ENCODE data around the gene GNMT. TPM values are rescaled to one million over a fixed set of nuclear protein-coding genes. Genes with fewer than 3 reads are reported as not detected.

Gene GNMT
- polyA plus RNA-seq, 3 donors = 0.17 to 7.8 (median 0.31) TPM

DNA sequence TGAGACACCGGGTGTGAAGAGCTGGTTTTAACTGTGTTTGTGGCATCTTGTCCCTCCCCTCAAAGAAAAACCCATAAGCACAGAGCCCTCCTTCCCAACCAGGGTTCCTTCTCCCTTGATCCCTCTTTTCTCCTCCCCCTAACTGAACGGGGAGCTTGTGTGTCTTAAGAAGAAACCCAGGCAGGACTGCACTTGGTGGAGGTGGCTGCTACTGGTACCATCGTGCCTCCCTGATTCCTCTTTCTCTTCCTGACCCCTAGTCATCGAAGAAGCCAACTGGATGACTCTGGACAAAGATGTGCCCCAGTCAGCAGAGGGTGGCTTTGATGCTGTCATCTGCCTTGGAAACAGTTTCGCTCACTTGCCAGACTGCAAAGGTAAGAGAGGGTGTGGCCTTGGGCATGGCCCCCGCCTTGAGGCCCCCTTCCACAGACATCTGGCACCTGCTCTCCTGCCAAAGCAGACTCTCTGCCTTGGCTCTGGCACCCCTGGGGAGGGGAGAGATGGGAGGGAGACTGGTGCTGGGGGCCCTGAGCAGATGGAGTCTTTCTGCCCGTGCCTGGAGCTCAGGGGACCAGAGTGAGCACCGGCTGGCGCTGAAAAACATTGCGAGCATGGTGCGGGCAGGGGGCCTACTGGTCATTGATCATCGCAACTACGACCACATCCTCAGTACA lies 2.1 kb downstream of the GNMT start:
- Histone ChIP-seq H3K4me2 (replicated peaks; ENCODE audit: extremely low read depth, low read length, poor library complexity, severe bottlenecking) (no peak overlapping the region), H3K9ac (ENCODE audit: insufficient read depth, low read length, poor library complexity, severe bottlenecking) (no peak overlapping the region), H3K27me3 (ENCODE audit: control insufficient read depth in 2 of 2, insufficient read depth in 2 of 2, low read length in 2 of 2) (peaks cover 7 to 26% of the 10 kb centered on the region in 2 donors), H3K4me3 (replicated peaks in 1 of 3; ENCODE audit: low read depth in 2 of 3, low read length in 3 of 3) (no peak overlapping the region), H3K36me3 (replicated peaks in 1 of 2; ENCODE audit: control insufficient read depth in 1 of 2, insufficient read depth in 2 of 2, low read length in 2 of 2) (peaks cover 41 to 46% of the 10 kb centered on the region in 2 donors), H3K27ac (ENCODE audit: low read depth in 1 of 2, low read length in 2 of 2) (no peak overlapping the region), H3K9me3 (replicated peaks in 1 of 2; ENCODE audit: control insufficient read depth in 1 of 2, insufficient read depth in 1 of 2, low read length in 2 of 2) (peaks cover 0 to 4% of the 10 kb centered on the region in 2 donors), H4K20me1 (ENCODE audit: insufficient read depth, low read length) (no peaks in the 10 kb centered on the region), H3K4me1 (ENCODE audit: control insufficient read depth in 1 of 2, insufficient read depth in 2 of 2, low read length in 2 of 2) (peaks cover 12 to 15% of the 10 kb centered on the region in 2 donors), H2AFZ (ENCODE audit: insufficient read depth, low read depth, low read length, poor library complexity, severe bottlenecking) (no peak overlapping the region), H3K79me2 (ENCODE audit: insufficient read depth, low read length) (no peaks in the 10 kb centered on the region)
- no peak for DNase-seq
- Mint-ChIP-seq H3K9me3 (peaks cover 0 to 8% (median 0%) of the 10 kb centered on the region in 7 donors), H3K27ac (no peak overlapping the region), H3K4me3 (no peak overlapping the region), H3K27me3 (ENCODE audit: low read depth in 3 of 3) (peaks cover 29 to 31% (median 30%) of the 10 kb centered on the region in 3 donors), H3K4me1 (peaks cover 19% of the 10 kb centered on the region), H3K36me3 (peaks cover 49 to 65% of the 10 kb centered on the region in 2 donors)
- TF ChIP-seq, protein P1, sequence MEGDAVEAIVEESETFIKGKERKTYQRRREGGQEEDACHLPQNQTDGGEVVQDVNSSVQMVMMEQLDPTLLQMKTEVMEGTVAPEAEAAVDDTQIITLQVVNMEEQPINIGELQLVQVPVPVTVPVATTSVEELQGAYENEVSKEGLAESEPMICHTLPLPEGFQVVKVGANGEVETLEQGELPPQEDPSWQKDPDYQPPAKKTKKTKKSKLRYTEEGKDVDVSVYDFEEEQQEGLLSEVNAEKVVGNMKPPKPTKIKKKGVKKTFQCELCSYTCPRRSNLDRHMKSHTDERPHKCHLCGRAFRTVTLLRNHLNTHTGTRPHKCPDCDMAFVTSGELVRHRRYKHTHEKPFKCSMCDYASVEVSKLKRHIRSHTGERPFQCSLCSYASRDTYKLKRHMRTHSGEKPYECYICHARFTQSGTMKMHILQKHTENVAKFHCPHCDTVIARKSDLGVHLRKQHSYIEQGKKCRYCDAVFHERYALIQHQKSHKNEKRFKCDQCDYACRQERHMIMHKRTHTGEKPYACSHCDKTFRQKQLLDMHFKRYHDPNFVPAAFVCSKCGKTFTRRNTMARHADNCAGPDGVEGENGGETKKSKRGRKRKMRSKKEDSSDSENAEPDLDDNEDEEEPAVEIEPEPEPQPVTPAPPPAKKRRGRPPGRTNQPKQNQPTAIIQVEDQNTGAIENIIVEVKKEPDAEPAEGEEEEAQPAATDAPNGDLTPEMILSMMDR (IDR thresholded peaks at IDR 0.05) = no peak
- intact Hi-C loops (cut with micrococcal nuclease) = no loop called here
- WGBS (ENCODE audit: insufficient coverage) = 98% methylated on average over 7 of the region's 13 CpGs

DNA sequence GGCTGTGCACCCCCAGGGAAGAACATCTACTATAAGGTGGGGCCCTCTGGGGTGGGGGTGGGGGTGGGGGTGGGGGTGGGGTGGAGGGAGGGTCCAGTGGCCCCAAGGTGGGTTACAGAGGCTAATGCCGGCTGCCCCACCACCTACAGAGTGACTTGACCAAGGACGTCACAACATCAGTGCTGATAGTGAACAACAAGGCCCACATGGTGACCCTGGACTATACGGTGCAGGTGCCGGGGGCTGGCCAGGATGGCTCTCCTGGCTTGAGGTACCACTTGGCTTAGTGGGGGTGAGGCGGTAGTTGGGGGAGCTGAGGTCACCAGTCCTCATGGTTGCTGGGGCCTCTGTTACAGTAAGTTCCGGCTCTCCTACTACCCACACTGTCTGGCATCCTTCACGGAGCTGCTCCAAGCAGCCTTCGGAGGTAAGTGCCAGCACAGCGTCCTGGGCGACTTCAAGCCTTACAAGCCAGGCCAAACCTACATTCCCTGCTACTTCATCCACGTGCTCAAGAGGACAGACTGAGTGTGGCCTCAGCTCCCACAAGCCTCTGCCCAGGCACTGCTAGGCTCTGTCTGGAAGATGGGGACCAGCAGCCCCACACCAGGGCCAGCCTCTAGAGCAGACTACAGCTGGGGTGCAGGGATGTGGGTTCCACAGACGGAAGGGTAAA lies 2.8 kb downstream of the GNMT start:
- H3K4me3 Mint-ChIP-seq = no peak overlapping the region
- DNase-seq = no peak
- Histone ChIP-seq H2AFZ (ENCODE audit: insufficient read depth, low read depth, low read length, poor library complexity, severe bottlenecking) (no peak overlapping the region), H3K4me2 (replicated peaks; ENCODE audit: extremely low read depth, low read length, poor library complexity, severe bottlenecking) (no peak overlapping the region), H3K4me3 (replicated peaks in 1 of 3; ENCODE audit: low read depth in 2 of 3, low read length in 3 of 3) (no peak overlapping the region), H3K4me1 (ENCODE audit: control insufficient read depth in 1 of 2, insufficient read depth in 2 of 2, low read length in 2 of 2) (peaks cover 12 to 15% of the 10 kb centered on the region in 2 donors), H4K20me1 (ENCODE audit: insufficient read depth, low read length) (no peaks in the 10 kb centered on the region), H3K27me3 (ENCODE audit: control insufficient read depth in 2 of 2, insufficient read depth in 2 of 2, low read length in 2 of 2) (peaks cover 7 to 26% of the 10 kb centered on the region in 2 donors), H3K9ac (ENCODE audit: insufficient read depth, low read length, poor library complexity, severe bottlenecking) (no peak overlapping the region), H3K27ac (ENCODE audit: low read depth in 1 of 2, low read length in 2 of 2) (no peak overlapping the region), H3K79me2 (ENCODE audit: insufficient read depth, low read length) (no peaks in the 10 kb centered on the region), H3K36me3 (replicated peaks in 1 of 2; ENCODE audit: control insufficient read depth in 1 of 2, insufficient read depth in 2 of 2, low read length in 2 of 2) (peaks cover 46 to 50% of the 10 kb centered on the region in 2 donors), H3K9me3 (replicated peaks in 1 of 2; ENCODE audit: control insufficient read depth in 1 of 2, insufficient read depth in 1 of 2, low read length in 2 of 2) (peaks cover 0 to 4% of the 10 kb centered on the region in 2 donors)
- peaks cover 29 to 31% (median 30%) of the 10 kb centered on the region in 3 donors for H3K27me3 Mint-ChIP-seq (ENCODE audit: low read depth in 3 of 3)
- peaks cover 19% of the 10 kb centered on the region for H3K4me1 Mint-ChIP-seq
- peaks cover 53 to 72% of the 10 kb centered on the region in 2 donors for H3K36me3 Mint-ChIP-seq
- intact Hi-C loops (cut with micrococcal nuclease) = no loop called here
- TF ChIP-seq, protein P1 (IDR thresholded peaks at IDR 0.05) = no peak
- WGBS (ENCODE audit: insufficient coverage) = 86% methylated on average over 8 of the region's 12 CpGs
- peaks cover 0 to 8% (median 0%) of the 10 kb centered on the region in 7 donors for H3K9me3 Mint-ChIP-seq
- H3K27ac Mint-ChIP-seq = no peak overlapping the region
